ENCODE results near the gene IGF2BP2.

Gene IGF2BP2

DNA sequence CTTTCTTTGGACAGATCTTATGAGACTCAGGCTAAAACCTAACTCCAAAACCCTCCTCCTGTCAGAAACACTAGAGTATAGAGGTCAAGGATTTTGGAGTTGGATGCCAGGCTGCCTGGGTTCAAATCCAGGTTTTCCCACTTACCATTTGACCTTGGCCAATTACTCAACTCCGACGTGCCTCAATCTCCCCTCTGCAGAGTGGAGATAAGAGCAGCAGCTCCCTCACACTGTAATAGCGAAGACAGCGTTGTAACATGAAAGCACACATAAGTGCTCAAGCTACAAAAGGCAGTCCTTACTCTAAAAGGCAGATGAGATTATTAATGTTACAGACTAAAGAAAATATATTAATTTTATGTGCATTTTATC is 90.1 kb downstream of the IGF2BP2 start:
- TF ChIP-seq, protein P1, sequence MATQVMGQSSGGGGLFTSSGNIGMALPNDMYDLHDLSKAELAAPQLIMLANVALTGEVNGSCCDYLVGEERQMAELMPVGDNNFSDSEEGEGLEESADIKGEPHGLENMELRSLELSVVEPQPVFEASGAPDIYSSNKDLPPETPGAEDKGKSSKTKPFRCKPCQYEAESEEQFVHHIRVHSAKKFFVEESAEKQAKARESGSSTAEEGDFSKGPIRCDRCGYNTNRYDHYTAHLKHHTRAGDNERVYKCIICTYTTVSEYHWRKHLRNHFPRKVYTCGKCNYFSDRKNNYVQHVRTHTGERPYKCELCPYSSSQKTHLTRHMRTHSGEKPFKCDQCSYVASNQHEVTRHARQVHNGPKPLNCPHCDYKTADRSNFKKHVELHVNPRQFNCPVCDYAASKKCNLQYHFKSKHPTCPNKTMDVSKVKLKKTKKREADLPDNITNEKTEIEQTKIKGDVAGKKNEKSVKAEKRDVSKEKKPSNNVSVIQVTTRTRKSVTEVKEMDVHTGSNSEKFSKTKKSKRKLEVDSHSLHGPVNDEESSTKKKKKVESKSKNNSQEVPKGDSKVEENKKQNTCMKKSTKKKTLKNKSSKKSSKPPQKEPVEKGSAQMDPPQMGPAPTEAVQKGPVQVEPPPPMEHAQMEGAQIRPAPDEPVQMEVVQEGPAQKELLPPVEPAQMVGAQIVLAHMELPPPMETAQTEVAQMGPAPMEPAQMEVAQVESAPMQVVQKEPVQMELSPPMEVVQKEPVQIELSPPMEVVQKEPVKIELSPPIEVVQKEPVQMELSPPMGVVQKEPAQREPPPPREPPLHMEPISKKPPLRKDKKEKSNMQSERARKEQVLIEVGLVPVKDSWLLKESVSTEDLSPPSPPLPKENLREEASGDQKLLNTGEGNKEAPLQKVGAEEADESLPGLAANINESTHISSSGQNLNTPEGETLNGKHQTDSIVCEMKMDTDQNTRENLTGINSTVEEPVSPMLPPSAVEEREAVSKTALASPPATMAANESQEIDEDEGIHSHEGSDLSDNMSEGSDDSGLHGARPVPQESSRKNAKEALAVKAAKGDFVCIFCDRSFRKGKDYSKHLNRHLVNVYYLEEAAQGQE (IDR thresholded peaks at IDR 0.05; ENCODE audit: low read depth), result no peak
- TF ChIP-seq CREB1 (IDR thresholded peaks at IDR 0.05; ENCODE audit: low read depth) (no peak), TCF12 (IDR thresholded peaks at IDR 0.05; ENCODE audit: low read depth) (no peak), EP300 (IDR thresholded peaks at IDR 0.05; ENCODE audit: borderline replicate concordance) (no peak), TEAD4 (IDR thresholded peaks at IDR 0.05) (no peak), RAD21 (IDR thresholded peaks at IDR 0.05; ENCODE audit: low read depth) (no peak), TAF1 (IDR thresholded peaks at IDR 0.05; ENCODE audit: low read depth) (no peak)

DNA sequence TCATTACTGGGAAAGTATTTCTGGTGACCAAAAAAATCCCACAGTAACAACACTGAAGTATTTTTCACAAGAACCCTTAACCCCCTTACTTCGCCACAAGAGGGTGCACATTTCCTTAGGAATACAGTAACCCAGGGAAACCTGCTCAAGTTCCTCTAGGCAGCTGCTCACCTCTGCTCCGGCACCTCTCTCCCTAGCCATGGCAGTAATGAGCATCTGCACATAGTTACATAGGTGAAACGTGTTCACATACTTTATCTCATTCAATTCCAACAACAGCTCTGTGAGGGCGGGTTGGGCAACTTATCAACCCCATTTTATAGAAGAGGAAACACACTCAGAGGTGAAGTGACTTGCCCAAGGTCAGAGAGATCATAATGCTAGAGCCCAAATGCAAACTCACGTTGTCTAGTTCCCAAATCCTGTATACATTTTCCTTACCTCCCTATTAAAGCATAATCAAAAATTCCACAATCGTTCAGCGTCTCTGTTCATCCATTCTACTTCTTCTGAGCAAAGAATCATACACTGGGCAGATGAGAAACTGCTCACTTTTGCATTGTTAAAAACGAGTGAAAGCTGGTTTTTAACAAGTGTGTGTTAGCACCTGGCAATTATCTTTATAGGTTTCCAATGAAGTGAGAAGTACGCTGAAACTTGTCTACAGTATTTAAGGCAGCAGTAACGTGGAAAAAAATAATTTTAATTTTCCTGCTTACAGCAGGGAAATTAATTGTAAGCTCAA is 90.7 kb downstream of the IGF2BP2 start:
- TF ChIP-seq CEBPB (IDR thresholded peaks at IDR 0.05) (no peak), RAD21 (IDR thresholded peaks at IDR 0.05; ENCODE audit: low read depth) (peak; percentile 91)

DNA sequence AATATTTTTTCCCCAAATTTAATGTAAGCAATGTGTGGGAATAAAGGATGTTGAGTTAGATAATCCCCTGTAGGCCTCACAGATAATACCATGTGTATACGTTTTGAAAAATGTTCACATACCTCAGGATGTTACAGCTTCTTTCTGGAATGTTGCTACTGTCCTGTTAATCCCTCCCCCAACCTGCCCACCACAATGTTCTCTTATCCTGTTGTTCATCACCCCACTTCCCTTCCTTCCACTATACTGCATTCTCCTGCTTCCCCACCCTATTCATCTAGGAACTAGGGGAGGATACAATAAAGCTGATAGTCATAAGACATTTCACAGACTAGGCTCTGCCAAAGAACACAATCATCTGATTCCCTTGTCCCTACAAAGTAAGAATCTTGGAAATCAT is 92.1 kb downstream of the IGF2BP2 start:
- TF ChIP-seq, protein P1 (IDR thresholded peaks at IDR 0.05; ENCODE audit: low read depth), result no peak
- TF ChIP-seq CREB1 (IDR thresholded peaks at IDR 0.05; ENCODE audit: low read depth) (no peak), TAF1 (IDR thresholded peaks at IDR 0.05; ENCODE audit: low read depth) (no peak), EP300 (IDR thresholded peaks at IDR 0.05; ENCODE audit: borderline replicate concordance) (no peak)
- TF ChIP-seq, protein P2, sequence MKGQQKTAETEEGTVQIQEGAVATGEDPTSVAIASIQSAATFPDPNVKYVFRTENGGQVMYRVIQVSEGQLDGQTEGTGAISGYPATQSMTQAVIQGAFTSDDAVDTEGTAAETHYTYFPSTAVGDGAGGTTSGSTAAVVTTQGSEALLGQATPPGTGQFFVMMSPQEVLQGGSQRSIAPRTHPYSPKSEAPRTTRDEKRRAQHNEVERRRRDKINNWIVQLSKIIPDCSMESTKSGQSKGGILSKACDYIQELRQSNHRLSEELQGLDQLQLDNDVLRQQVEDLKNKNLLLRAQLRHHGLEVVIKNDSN (IDR thresholded peaks at IDR 0.05), result no peak

DNA sequence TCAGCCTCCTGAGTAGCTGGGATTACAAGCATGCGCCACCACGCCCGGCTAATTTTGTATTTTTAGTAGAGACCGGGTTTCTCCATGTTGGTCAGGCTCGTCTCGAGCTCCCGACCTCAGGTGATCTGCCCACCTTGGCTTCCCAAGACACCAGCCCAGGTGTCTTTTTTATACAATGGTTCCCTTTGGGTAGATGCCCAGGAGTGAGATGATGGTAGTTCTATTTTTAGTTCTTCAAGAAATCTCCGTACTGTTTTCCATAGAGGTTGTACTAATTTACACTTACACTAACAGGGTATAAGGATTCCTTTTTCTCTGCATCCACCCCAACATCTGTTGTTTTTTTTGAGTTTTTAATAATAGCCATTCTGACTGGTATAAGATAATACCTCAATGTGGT is 94.3 kb downstream of the IGF2BP2 start:
- TF ChIP-seq YY1 (IDR thresholded peaks at IDR 0.05; ENCODE audit: low read depth) (no peak), NFIC (IDR thresholded peaks at IDR 0.05) (no peak), RAD21 (IDR thresholded peaks at IDR 0.05; ENCODE audit: low read depth) (no peak)

DNA sequence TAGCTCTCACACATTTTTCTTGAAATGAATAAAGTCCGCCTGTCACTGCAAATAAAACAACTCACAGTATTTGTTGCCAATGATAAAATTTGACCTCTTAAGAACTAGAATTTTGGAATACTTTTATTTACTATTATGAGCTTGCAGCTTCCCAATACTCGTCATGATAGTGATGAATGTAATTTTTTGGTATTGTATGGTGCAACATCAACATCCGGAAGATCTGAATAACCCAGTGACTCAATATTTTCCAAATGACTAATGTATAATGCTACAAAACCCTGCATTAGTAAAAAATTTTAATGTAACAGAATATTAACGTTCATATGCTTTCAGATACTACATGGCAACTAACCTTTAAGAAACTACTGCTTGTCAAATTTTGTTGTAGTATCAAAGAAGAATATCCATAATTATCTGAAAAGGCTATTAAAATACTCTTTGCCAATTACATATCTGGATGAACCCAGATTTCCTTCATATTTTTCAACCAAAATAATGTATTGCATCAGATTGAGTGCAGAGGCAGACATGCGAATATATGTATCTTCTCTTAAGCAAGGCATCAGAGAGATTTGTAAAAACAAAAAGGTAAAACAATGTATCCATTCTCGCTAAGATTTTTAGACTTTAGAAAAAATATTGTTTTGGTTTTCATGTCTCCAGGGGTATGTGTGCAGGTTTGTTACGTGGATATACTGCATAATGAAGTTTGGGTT is 95.3 kb downstream of the IGF2BP2 start:
- TF ChIP-seq EP300 (IDR thresholded peaks at IDR 0.05; ENCODE audit: borderline replicate concordance) (no peak), TCF12 (IDR thresholded peaks at IDR 0.05; ENCODE audit: low read depth) (no peak), TEAD4 (IDR thresholded peaks at IDR 0.05) (no peak), CREB1 (IDR thresholded peaks at IDR 0.05; ENCODE audit: low read depth) (no peak), YY1 (IDR thresholded peaks at IDR 0.05; ENCODE audit: low read depth) (no peak), RAD21 (IDR thresholded peaks at IDR 0.05; ENCODE audit: low read depth) (no peak), NFIC (IDR thresholded peaks at IDR 0.05) (no peak), TAF1 (IDR thresholded peaks at IDR 0.05; ENCODE audit: low read depth) (no peak), FOXM1 (IDR thresholded peaks at IDR 0.05; ENCODE audit: borderline replicate concordance, low read depth) (no peak), EGR1 (IDR thresholded peaks at IDR 0.05) (no peak), CEBPB (IDR thresholded peaks at IDR 0.05) (no peak), ZBTB7A (IDR thresholded peaks at IDR 0.05; ENCODE audit: low read depth) (no peak)
- TF ChIP-seq, protein P2 (IDR thresholded peaks at IDR 0.05), result no peak
- TF ChIP-seq, protein P3, sequence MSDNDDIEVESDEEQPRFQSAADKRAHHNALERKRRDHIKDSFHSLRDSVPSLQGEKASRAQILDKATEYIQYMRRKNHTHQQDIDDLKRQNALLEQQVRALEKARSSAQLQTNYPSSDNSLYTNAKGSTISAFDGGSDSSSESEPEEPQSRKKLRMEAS (IDR thresholded peaks at IDR 0.05), result no peak
- TF ChIP-seq, protein P1 (IDR thresholded peaks at IDR 0.05; ENCODE audit: low read depth), result no peak

Data from Ishikawa (cell line).